Hepatocyte (in vitro differentiated cells): ENCODE measurements around the gene DOC2B. TPM values are rescaled to one million over a fixed set of nuclear protein-coding genes. Genes with fewer than 3 reads are reported as not detected.
A peak's percentile ranks its signal among the peaks of the same experiment; 100 is the strongest.

Source experiments
- DNase-seq: peaks from one replicate; pipeline ENCODE4 v3.0.0-alpha.2; 2016; ENCODE audit warnings: low spot score
- H2AFZ ChIP-seq: fragments of 200-600 bp; sonication (generic); 2 replicates; pipeline ENCODE4 v1.6.0; 2016; ENCODE audit warnings: antibody characterized with exemption, mild to moderate bottlenecking
- H3K27ac ChIP-seq: fragments of 200-600 bp; sonication (generic); 2 replicates; pipeline ENCODE4 v1.5.1; 2016; ENCODE audit warnings: mild to moderate bottlenecking
- H3K27me3 ChIP-seq: fragments of 200-600 bp; sonication (generic); 2 replicates; pipeline ENCODE4 v1.6.1; 2016
- H3K36me3 ChIP-seq: fragments of 200-600 bp; sonication (generic); replicated peaks from 2 replicates; pipeline ENCODE4 v1.5.1; 2016; ENCODE audit warnings: low read depth; ENCODE audit not compliant: insufficient read depth
- H3K4me1 ChIP-seq: fragments of 200-600 bp; sonication (generic); 2 replicates; pipeline ENCODE4 v1.5.1; 2016; ENCODE audit warnings: mild to moderate bottlenecking, moderate library complexity; ENCODE audit not compliant: insufficient read depth
- H3K4me2 ChIP-seq: fragments of 200-600 bp; sonication (generic); 2 replicates; pipeline ENCODE4 v1.6.0; 2016
- H3K4me3 ChIP-seq: fragments of 200-600 bp; sonication (generic); 2 replicates; pipeline ENCODE4 v1.5.1; 2016; ENCODE audit warnings: mild to moderate bottlenecking
- H3K79me2 ChIP-seq: fragments of 200-600 bp; sonication (generic); 2 replicates; pipeline ENCODE4 v1.6.0; 2017; ENCODE audit warnings: mild to moderate bottlenecking
- H3K9me2 ChIP-seq: fragments of 200-600 bp; sonication (generic); replicated peaks from 2 replicates; pipeline ENCODE4 v1.6.0; 2017; ENCODE audit warnings: mild to moderate bottlenecking; ENCODE audit not compliant: insufficient read depth
- H3K9me3 ChIP-seq: fragments of 200-600 bp; sonication (generic); 2 replicates; pipeline ENCODE4 v1.5.1; 2016; ENCODE audit warnings: low read depth, mild to moderate bottlenecking
- H4K20me1 ChIP-seq: fragments of 200-600 bp; sonication (generic); 2 replicates; pipeline ENCODE4 v1.6.0; 2016; ENCODE audit warnings: mild to moderate bottlenecking; ENCODE audit not compliant: insufficient read depth, poor library complexity, severe bottlenecking
- EZH2 ChIP-seq: fragments of 200-600 bp; sonication (generic); IDR thresholded peaks from 2 replicates; pipeline ENCODE4 v1.6.1; 2016; ENCODE audit warnings: antibody characterized with exemption, mild to moderate bottlenecking, borderline replicate concordance
- EZH2phosphoT487 ChIP-seq: fragments of 200-600 bp; sonication (generic); IDR thresholded peaks from one replicate; pipeline ENCODE4 v1.6.1; 2018; ENCODE audit warnings: antibody characterized with exemption, mild to moderate bottlenecking, low read depth, moderate library complexity; ENCODE audit not compliant: unreplicated experiment, severe bottlenecking
- WGBS: methylation state at CpG from one replicate; pipeline ENCODE4 v1.1.6; 2016; ENCODE audit warnings: low lambda C conversion rate; ENCODE audit errors: missing lambda C conversion rate; 5-methylcytosine and 5-hydroxymethylcytosine counted together
- polyA plus RNA-seq: library from polyadenylated mRNA; unstranded; fragments of >200 nt; fragmentation: Nextera tagmentation; extraction: Ambion mirVana; gene quantifications from 2 replicates; pipeline ENCODE4 v1.2.1, GENCODE V29; 2016
- total RNA-seq: library from RNA; depleted of rRNA; stranded (reverse); fragments of >200 nt; gene quantifications from 2 replicates; pipeline ENCODE4 v1.2.3, GENCODE V29; 2014
- TF ChIP-seq, protein P1 (sequence below): fragments of 200-600 bp; sonication (generic); IDR thresholded peaks from 2 replicates; pipeline ENCODE4 v1.5.1; 2016; ENCODE audit warnings: antibody characterized with exemption, mild to moderate bottlenecking; ENCODE audit not compliant: poor library complexity

The DOC2B gene
- total RNA-seq: 1.4 and 1.6 TPM in 2 replicates
- polyA plus RNA-seq: 0.59 and 1.1 TPM in 2 replicates

DNA sequence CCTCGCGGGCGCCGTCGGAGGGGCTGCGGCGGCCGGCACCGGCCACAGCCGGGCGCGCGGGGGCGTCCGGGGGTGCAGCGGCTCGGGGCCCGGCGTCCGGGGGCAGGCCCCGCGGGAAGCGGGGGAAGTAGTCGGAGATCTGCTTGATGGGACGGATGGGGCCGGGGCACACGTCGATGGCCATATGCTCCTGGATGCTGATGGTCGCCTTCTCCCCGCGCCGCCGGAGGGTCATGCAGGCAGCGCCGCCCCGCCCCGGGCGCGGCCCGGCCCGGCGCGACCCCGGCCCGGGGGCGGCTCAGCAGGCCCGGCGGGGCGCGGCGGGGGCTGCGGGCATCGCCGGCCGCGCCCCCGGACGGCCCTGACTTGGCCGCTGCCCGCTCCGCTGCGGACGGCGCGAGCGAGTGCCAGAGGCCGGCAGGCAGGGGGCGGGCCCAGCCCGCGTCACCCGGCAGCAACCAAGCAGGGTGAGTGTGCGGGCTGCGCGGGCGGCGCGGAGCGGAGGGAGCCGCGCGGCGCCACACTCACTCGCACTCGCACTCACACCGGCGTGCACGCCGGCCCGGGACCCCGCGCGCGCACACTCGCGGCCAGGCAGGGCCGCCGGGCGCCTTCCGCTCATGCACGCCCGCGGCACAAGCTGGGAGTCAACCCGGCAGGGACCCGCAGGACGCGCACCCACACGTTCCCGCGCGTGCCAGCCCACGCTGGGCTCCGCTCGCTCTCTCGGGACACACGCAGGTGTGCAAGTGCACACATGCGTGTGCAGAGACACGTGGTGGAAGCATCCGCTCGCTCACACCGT lies at the start of gene DOC2B:
DOC2B (minus strand) TSS at position 406 of the 805 bp plus-strand sequence; CDS start at position 235, 171 bp downstream.
- Histone ChIP-seq H3K4me1 (peaks cover 16% of the 10 kb centered on the region), H3K27ac (no peak within 1 kb of the TSS), H3K4me3 (peak within 1 kb of the TSS; percentile 55), H2AFZ (peak within 1 kb of the TSS; percentile 40), H3K9me2 (no peaks in the 10 kb centered on the region), H3K9me3 (no peaks in the 10 kb centered on the region), H3K4me2 (peak within 1 kb of the TSS; percentile 92), H4K20me1 (no peaks in the 10 kb centered on the region), H3K27me3 (peaks cover 83% of the 10 kb centered on the region), H3K79me2 (no peaks in the 10 kb centered on the region), H3K36me3 (no peaks in the 10 kb centered on the region)
- WGBS: 19% methylated on average over 43 of the region's 120 CpGs
- TF ChIP-seq, protein P1, sequence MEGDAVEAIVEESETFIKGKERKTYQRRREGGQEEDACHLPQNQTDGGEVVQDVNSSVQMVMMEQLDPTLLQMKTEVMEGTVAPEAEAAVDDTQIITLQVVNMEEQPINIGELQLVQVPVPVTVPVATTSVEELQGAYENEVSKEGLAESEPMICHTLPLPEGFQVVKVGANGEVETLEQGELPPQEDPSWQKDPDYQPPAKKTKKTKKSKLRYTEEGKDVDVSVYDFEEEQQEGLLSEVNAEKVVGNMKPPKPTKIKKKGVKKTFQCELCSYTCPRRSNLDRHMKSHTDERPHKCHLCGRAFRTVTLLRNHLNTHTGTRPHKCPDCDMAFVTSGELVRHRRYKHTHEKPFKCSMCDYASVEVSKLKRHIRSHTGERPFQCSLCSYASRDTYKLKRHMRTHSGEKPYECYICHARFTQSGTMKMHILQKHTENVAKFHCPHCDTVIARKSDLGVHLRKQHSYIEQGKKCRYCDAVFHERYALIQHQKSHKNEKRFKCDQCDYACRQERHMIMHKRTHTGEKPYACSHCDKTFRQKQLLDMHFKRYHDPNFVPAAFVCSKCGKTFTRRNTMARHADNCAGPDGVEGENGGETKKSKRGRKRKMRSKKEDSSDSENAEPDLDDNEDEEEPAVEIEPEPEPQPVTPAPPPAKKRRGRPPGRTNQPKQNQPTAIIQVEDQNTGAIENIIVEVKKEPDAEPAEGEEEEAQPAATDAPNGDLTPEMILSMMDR: no peak
- no peak for TF ChIP-seq EZH2
- TF ChIP-seq EZH2phosphoT487: no peak
- peak; percentile 79 for DNase-seq

DNA sequence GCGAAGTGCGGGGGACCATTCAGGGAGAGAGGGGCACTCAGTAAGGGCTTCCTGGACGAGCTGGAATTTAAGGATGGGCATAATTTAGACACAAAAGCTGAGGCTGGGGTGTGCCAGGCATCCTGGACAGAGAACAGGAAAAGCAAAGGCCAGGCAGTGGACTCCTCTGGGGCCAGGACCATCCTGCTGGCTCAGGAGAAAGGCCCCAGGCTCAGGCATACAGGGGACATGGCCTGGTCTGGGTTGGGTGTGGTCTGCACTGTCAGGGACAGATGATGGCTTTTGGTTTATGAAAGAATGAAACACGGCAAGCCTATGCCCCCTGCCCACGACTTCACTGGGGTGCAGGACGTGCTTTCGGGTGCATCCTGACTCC lies 48.9 kb upstream of the DOC2B start:
- H3K4me2 ChIP-seq: no peak overlapping the region
- no peaks in the 10 kb centered on the region for H3K36me3 ChIP-seq
- TF ChIP-seq EZH2 (no peak), EZH2phosphoT487 (no peak)
- TF ChIP-seq, protein P1: no peak
- H4K20me1 ChIP-seq: no peaks in the 10 kb centered on the region
- no peaks in the 10 kb centered on the region for H3K9me3 ChIP-seq
- H3K4me3 ChIP-seq: no peak overlapping the region
- no peak overlapping the region for H3K27ac ChIP-seq
- no peaks in the 10 kb centered on the region for H3K4me1 ChIP-seq
- no peak overlapping the region for H2AFZ ChIP-seq
- H3K9me2 ChIP-seq: no peaks in the 10 kb centered on the region
- DNase-seq: no peak
- no peaks in the 10 kb centered on the region for H3K79me2 ChIP-seq
- WGBS: 96% methylated on average over 7 of the region's 7 CpGs
- H3K27me3 ChIP-seq: no peaks in the 10 kb centered on the region

DNA sequence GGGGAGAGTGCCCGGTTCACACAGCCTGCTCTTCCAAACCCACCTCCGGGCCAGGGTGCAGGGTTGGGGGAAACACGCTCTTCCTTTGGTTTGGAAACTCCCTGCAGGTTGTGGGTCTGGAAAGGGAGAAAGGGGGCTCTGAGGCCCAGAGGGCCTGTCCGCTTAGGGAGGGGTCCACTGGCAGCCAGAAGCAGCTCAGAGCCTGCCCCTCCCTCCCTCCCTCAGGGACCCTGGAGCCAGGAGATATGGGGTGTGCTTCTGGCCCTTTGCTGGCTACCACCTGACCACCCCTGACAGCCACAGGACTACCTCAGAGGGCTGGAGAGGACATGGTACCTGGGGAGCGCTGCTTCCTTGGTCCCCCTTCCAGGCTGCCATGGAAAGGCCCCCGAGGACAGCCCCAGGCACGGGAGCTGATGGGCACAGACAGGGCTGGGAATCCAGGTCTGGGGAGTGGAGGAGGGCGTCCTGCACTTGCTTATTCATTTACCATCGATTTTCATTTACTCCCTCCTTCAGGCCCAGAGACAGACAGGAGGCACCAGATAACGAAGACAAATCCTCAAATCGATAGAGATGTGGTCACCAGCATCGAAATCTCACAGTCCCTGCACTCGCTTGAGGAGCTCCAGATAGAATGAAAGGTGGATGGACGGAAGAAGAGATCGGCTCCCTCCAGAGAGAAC lies 48.4 kb upstream of the DOC2B start:
- WGBS: 95% methylated on average over 15 of the region's 15 CpGs
- no peak overlapping the region for H3K4me3 ChIP-seq
- no peaks in the 10 kb centered on the region for H3K79me2 ChIP-seq
- H3K9me3 ChIP-seq: no peaks in the 10 kb centered on the region
- H3K4me2 ChIP-seq: no peak overlapping the region
- TF ChIP-seq EZH2 (no peak), EZH2phosphoT487 (no peak)
- TF ChIP-seq, protein P1: no peak
- H4K20me1 ChIP-seq: no peaks in the 10 kb centered on the region
- no peaks in the 10 kb centered on the region for H3K9me2 ChIP-seq
- H3K36me3 ChIP-seq: no peaks in the 10 kb centered on the region
- no peak overlapping the region for H2AFZ ChIP-seq
- no peaks in the 10 kb centered on the region for H3K4me1 ChIP-seq
- H3K27ac ChIP-seq: no peak overlapping the region
- no peaks in the 10 kb centered on the region for H3K27me3 ChIP-seq
- no peak for DNase-seq
